Uterus (tissue), 4 donors: ENCODE results near the gene PLA2G4E. TPM values are rescaled to one million over a fixed set of nuclear protein-coding genes. Genes with fewer than 3 reads are reported as not detected.

Experiments used
- DNase-seq, 2 donors: peaks; one replicate each; pipeline ENCODE4 v3.0.0-alpha.2; 2019 to 2020
- H3K27ac ChIP-seq, 2 donors: fragments of 200-600 bp; sonication (generic); 1 replicate in 1 of 2; 2 replicates in 1 of 2; pipeline ENCODE4 v1.5.1; 2016 to 2018
- H3K27me3 ChIP-seq, 2 donors: fragments of 200-600 bp; sonication (generic); one replicate each; pipeline ENCODE4 v1.5.1; 2018 to 2019; ENCODE audit warnings: control low read depth in 1 of 2
- H3K36me3 ChIP-seq, 2 donors: fragments of 200-600 bp; sonication (generic); one replicate each; pipeline ENCODE4 v1.5.1; 2019; ENCODE audit warnings: control low read depth in 1 of 2
- H3K4me1 ChIP-seq, 2 donors: fragments of 200-600 bp; sonication (generic); one replicate each; pipeline ENCODE4 v1.5.1; 2018 to 2019; ENCODE audit warnings: control low read depth in 1 of 2
- H3K4me3 ChIP-seq, 2 donors: fragments of 200-600 bp; sonication (generic); 1 replicate in 1 of 2; 2 replicates in 1 of 2; pipeline ENCODE4 v1.5.1; 2018 to 2019; ENCODE audit warnings: mild to moderate bottlenecking in 1 of 2
- H3K9me3 ChIP-seq, 2 donors: fragments of 200-600 bp; sonication (generic); one replicate each; pipeline ENCODE4 v1.5.1; 2019; ENCODE audit warnings: control low read depth in 1 of 2
- CTCF ChIP-seq, 4 experiments: fragments of 200-600 bp in 2 of 4; fragments of 450-650 bp in 2 of 4; sonication (generic) in 2 of 4; IDR thresholded peaks; one replicate each; pipeline ENCODE4 v1.5.1; 2016 to 2019; ENCODE audit warnings: antibody characterized with exemption in 4 of 4, mild to moderate bottlenecking in 2 of 4, moderate library complexity in 1 of 4
- POLR2A ChIP-seq, 2 donors: fragments of 450-650 bp; IDR thresholded peaks; one replicate each; pipeline ENCODE4 v1.6.1; 2016; ENCODE audit warnings: antibody characterized with exemption in 2 of 2, mild to moderate bottlenecking in 1 of 2, moderate library complexity in 1 of 2
- intact Hi-C: fragments of 100-400 bp; cut with DNase I; formaldehyde crosslinking; loops from one replicate; pipeline ENCODE4 v1.15.1; 2023; ENCODE audit warnings: low total_unique reads
- total RNA-seq, 4 donors: library from RNA; depleted of rRNA in 3 of 4; stranded (reverse); fragments of >200 nt in 3 of 4; gene quantifications; one replicate each; pipeline versions ENCODE4 v1.1.0 to v1.2.4, GENCODE V29; 2014 to 2023
- donor health status: DM: yes; HTN: yes; CAD: no.

PLA2G4E gene
- total RNA-seq, 4 donors from 2014 or later: not detected

DNA sequence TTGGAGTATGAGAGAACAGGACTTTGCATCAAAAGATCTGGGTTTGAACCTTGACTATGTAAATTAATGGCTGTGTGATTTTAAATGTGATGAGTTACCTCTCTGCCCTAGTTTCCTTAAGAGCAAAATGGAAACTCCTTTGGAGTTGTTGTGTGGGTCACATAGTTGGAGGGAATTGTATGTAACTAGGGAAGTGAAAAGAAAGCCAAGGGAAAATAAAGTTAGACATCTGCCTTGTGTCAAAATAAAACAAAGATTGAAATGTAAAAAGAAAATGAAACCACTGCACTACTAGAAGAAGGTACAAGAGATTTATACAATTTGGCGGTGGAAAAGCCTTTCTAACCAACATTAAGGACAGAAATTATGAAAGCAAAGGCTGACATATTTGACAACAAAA lies 46.8 kb downstream of the PLA2G4E start:
- H3K9me3 ChIP-seq: no peaks in the 10 kb centered on the region
- intact Hi-C loops: no loop called here
- no peaks in the 10 kb centered on the region for H3K36me3 ChIP-seq
- no peak overlapping the region for H3K4me3 ChIP-seq
- no peaks in the 10 kb centered on the region for H3K4me1 ChIP-seq
- H3K27me3 ChIP-seq: no peaks in the 10 kb centered on the region
- TF ChIP-seq CTCF (IDR thresholded peaks at IDR 0.05) (no peak), POLR2A (IDR thresholded peaks at IDR 0.05) (no peak)
- no peak overlapping the region for H3K27ac ChIP-seq
- no peak for DNase-seq

DNA sequence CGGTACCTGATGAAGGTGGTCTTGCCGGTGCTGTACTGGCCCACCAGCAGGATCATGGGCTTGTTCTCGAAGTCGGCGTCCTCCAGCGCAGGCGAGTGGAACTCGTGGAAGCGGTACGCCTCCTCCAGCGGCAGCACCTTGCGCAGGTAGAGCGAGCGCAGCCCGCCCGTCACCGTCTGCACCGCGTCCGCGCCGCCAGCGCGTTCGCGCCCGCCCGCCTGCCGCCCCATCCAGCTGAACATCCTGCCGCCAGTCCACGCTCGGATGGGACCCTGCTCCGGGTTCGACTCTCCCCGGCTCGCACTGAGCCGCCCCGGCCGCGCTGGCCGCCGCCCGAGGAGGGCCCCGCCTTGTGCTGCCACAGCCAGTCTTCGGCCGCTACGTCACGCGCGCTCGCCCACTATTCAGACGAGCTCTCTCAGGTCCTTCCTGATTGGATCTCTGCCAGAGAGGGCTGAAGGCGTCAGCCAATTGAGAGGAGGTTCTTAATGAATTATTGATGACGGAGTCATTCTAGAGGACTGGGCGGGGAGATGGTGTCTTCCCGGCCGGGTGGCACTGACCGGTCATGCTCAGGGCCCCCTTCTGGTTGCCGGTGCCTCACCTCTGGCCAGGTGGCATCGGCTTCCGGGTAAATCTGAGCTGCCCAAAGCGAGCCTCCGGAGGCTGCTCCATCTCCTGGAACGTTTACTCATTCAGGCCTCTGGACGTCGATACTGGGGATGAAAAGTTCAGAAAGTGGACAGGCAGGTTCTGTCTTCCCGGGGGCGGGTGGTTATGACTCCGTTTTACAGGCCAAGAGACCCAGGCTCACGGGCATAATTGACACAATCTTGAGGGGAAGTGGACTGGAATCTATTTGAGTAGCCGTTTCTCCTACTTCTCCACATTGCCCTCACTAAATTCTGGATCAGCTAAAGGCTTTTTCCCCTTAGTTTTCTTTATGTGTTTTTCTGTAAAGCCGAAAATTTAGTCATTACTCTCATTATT lies 48.3 kb downstream of the PLA2G4E start, which contains the start of gene EHD4:
EHD4 (minus strand) TSS at position 305 of the 990 bp plus-strand sequence; CDS start at position 242, 63 bp downstream.
- intact Hi-C loops: no loop called here
- Histone ChIP-seq H3K4me3 (peak within 1 kb of the TSS; percentile 40 to 93), H3K27ac (peak within 1 kb of the TSS; percentile 75 to 82), H3K27me3 (no peaks in the 10 kb centered on the region), H3K4me1 (no peaks in the 10 kb centered on the region), H3K9me3 (no peaks in the 10 kb centered on the region), H3K36me3 (no peaks in the 10 kb centered on the region)
- peak; percentile 94 to 98 for DNase-seq
- TF ChIP-seq POLR2A (IDR thresholded peaks at IDR 0.05): peak; percentile 80 to 92
- TF ChIP-seq CTCF (IDR thresholded peaks at IDR 0.05): peak; percentile 26 to 40 (median 34)

- Histone ChIP-seq H3K27me3 (no peaks in the 10 kb centered on the region), H3K36me3 (no peaks in the 10 kb centered on the region), H3K4me3 (peak overlapping the region; percentile 40 to 93), H3K9me3 (no peaks in the 10 kb centered on the region), H3K4me1 (no peaks in the 10 kb centered on the region), H3K27ac (peak overlapping the region; percentile 66 to 82)
- DNase-seq: peak in 1 of 2 donors; percentile 33
- TF ChIP-seq POLR2A (IDR thresholded peaks at IDR 0.05) (no peak), CTCF (IDR thresholded peaks at IDR 0.05) (no peak)
- intact Hi-C loops: no loop called here
Measured at GRCh38 chr15:41971895-41972252, 49.0 kb downstream of the PLA2G4E start.

DNA sequence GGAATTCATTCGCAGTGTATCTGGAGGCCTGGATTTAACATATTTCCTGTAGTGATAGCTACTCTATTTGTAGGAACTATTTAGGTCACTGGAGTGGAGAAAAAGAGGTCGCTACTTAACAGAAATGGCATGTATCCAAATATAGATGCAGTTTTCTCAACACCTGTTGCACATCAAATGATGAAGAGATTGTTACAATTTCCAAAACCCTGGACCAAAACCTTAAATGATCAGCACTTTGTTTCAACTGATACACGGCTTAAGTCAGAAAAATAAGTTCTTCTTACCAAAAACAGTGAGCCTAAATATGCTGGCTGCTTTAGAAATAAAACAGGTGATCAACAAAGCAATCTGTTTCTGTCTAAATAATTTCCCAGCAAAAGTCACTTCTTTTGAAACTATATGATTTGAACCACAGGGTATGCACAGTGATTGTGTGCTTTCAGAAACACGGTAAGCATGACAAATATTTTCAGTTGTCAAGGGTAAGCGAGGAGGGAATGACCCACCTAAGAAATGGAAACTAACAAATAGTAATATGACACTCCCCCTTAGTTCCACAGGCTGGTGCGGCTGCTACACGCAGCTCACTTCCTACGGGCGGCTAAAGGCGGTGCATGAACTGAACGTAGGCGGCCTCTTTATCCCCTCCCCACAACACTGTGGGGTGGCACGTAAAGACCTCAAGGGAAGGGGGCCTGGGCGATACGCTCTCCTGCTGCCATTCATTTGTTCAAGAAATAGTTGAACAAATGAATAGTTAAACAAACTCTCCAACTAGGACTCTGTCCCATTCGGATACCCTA lies 49.5 kb downstream of the PLA2G4E start:
- Histone ChIP-seq H3K27me3 (no peaks in the 10 kb centered on the region), H3K27ac (peak overlapping the region; percentile 66 to 82), H3K9me3 (no peaks in the 10 kb centered on the region), H3K4me1 (no peaks in the 10 kb centered on the region), H3K36me3 (no peaks in the 10 kb centered on the region), H3K4me3 (peak overlapping the region; percentile 40 to 93)
- intact Hi-C loops: no loop called here
- peak in 1 of 4 experiments; percentile 15 for TF ChIP-seq CTCF (IDR thresholded peaks at IDR 0.05)
- TF ChIP-seq POLR2A (IDR thresholded peaks at IDR 0.05): peak; percentile 15 to 28
- peak; percentile 30 to 47 for DNase-seq
